ENCODE results near the gene HMGCS1.

HMGCS1 gene

GRCh38 chr5:43281840-43282658 lies 31.2 kb downstream of the HMGCS1 start:
- no peak overlapping the region for H3K4me3 ChIP-seq (ENCODE audit: low read depth, low read length)
- DNase-seq (ENCODE audit: low read depth) = no peak
- no peak for TF ChIP-seq CTCF (IDR thresholded peaks at IDR 0.05; ENCODE audit: control insufficient read depth, extremely low read depth, insufficient read depth)

DNA sequence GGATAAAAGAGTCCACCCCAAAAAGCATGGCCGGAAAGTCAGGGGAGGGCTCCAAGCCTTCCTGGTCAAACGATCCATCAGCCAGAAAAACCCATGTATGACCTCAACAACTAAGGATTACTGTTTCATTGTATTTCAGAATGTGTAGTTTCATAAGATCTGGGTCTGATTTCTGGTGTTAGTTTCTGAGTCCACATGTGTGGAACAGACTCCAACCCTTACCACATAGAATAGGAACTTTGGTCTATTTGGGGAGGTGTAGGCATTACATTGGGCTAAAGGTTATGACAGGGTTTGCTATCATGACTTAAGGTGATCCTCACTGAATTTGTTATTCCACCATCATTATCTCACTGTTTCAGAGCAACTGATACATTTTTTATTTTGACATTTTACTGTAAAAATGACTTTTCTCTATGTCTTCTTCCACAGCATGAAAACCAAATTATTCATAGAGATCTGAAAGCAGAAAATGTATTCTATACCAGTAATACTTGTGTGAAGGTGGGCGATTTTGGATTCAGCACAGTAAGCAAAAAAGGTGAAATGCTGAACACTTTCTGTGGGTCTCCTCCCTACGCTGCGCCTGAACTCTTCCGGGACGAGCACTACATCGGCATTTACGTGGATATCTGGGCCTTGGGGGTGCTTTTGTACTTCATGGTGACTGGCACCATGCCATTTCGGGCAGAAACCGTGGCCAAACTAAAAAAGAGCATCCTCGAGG lies 33.5 kb downstream of the HMGCS1 start:
- no peak for TF ChIP-seq CTCF (IDR thresholded peaks at IDR 0.05; ENCODE audit: control insufficient read depth, extremely low read depth, insufficient read depth)
- no peak for DNase-seq (ENCODE audit: low read depth)
- H3K4me3 ChIP-seq (ENCODE audit: low read depth, low read length) = no peak overlapping the region

GRCh38 chr5:43275391-43275790 lies 37.8 kb downstream of the HMGCS1 start:
- no peak for DNase-seq (ENCODE audit: low read depth)
- TF ChIP-seq CTCF (IDR thresholded peaks at IDR 0.05; ENCODE audit: control insufficient read depth, extremely low read depth, insufficient read depth) = no peak
- no peak overlapping the region for H3K4me3 ChIP-seq (ENCODE audit: low read depth, low read length)

GRCh38 chr5:43274435-43275114 lies 38.6 kb downstream of the HMGCS1 start:
- no peak overlapping the region for H3K4me3 ChIP-seq (ENCODE audit: low read depth, low read length)
- peak; percentile 8 for DNase-seq (ENCODE audit: low read depth)
- no peak for TF ChIP-seq CTCF (IDR thresholded peaks at IDR 0.05; ENCODE audit: control insufficient read depth, extremely low read depth, insufficient read depth)

DNA sequence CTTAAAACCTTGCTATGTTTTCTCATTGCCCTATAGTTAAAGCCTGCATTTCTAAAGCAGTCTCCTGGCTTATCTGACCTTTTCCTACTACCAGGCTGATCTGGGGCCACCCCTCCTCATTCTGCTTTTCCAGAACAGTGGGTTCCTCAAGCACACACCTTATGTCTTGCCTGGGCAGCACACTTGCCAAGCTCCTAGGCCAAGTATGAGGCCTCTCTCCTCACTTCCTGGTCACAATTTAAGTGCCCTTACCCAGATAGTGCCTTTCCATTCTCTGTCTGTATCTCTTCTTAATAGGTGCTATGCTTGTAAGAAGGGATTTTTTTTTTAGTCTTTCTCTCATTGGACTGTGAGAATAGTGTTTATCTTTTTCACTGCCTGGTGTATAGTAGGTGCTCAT lies 39.7 kb downstream of the HMGCS1 start:
- no peak for DNase-seq (ENCODE audit: low read depth)
- TF ChIP-seq CTCF (IDR thresholded peaks at IDR 0.05; ENCODE audit: control insufficient read depth, extremely low read depth, insufficient read depth) = no peak
- H3K4me3 ChIP-seq (ENCODE audit: low read depth, low read length) = no peak overlapping the region

- H3K4me3 ChIP-seq (ENCODE audit: low read depth, low read length) = no peak overlapping the region
- no peak for DNase-seq (ENCODE audit: low read depth)
- TF ChIP-seq CTCF (IDR thresholded peaks at IDR 0.05; ENCODE audit: control insufficient read depth, extremely low read depth, insufficient read depth) = no peak
Measured at GRCh38 chr5:43270645-43271044, 42.6 kb downstream of the HMGCS1 start.

Data from LNCaP clone FGC (cell line).